K562 (cell line): ENCODE results near the gene ATP6V0A4. TPM values are rescaled to one million over a fixed set of nuclear protein-coding genes. Genes with fewer than 3 reads are reported as not detected.
"Not testable (repeated sequence)": the region's sequence is repeated elsewhere in the genome, so short reads cannot be mapped to it uniquely, and the experiment has no call there.

Experiments used
- ATAC-seq: fragments of 200-7000 bp; cut with Tn5 transposase; 3 replicates; pipeline ENCODE4 v1.9.1; 2020; ENCODE audit warnings: moderate library complexity
- BruUV-seq: library from RNA; stranded (reverse); fragments of 400-500 nt; replicated peaks from 2 replicates; lab custom pipeline; 2021; lab: Mats Ljungman, UMichigan
- CTCF ChIA-PET: fragments of 300-600 bp; formaldehyde crosslinking; extraction: SDS; loops from one replicate; lab custom pipeline; 2021; ENCODE audit warnings: low intra/inter-chr PET ratio; lab: Yijun Ruan, JAX
- POLR2A ChIA-PET: fragments of 300-600, 350-650 bp; sonication (Branson Sonifier 250); formaldehyde crosslinking; extraction: SDS; loops from one replicate; lab custom pipeline; 2021; ENCODE audit warnings: antibody characterized with exemption, inconsistent platforms; lab: Yijun Ruan, JAX
- DNase-seq, 4 experiments: peaks; one replicate each; pipeline versions ENCODE4 v3.0.0 to v3.0.0-alpha.2; 2011 to 2018; ENCODE audit warnings: low spot score in 3 of 4, mixed read lengths in 3 of 4; ENCODE audit errors: extremely low read depth in 1 of 4
- FAIRE-seq: peaks from 2 replicates; lab custom pipeline; 2011; peaks lifted over from hg19 to GRCh38; lab: Jason Lieb, UNC
- H2AFZ ChIP-seq: 2 replicates; pipeline ENCODE4 v1.6.0; 2011; ENCODE audit warnings: low read depth, low read length, control low read depth, inconsistent platforms
- H3K27ac ChIP-seq: fragments of 200-600 bp; 3 replicates; pipeline ENCODE4 v1.8.0; 2011; ENCODE audit warnings: low read depth, mild to moderate bottlenecking, control low read depth, inconsistent platforms, low read length, moderate library complexity, mixed read lengths; ENCODE audit errors: extremely low read depth
- H3K27me3 ChIP-seq, 2 experiments: fragments of 300-600 bp in 1 of 2; 2 replicates in 1 of 2; 3 replicates in 1 of 2; pipeline versions ENCODE4 v1.6.0 to v1.8.0; 2011; ENCODE audit warnings: inconsistent platforms in 2 of 2, low read length in 2 of 2, mild to moderate bottlenecking in 1 of 2, mixed read lengths in 1 of 2, moderate library complexity in 1 of 2; ENCODE audit not compliant: control insufficient read depth in 2 of 2, insufficient read depth in 2 of 2
- H3K36me3 ChIP-seq: fragments of 300-600 bp; 3 replicates; pipeline ENCODE4 v1.8.0; 2011; ENCODE audit warnings: mild to moderate bottlenecking, low read length, inconsistent platforms; ENCODE audit not compliant: control insufficient read depth, insufficient read depth
- H3K4me1 ChIP-seq, 2 experiments: fragments of 200-600 bp in 1 of 2; replicated peaks in 1 of 2; 2 replicates in 1 of 2; 3 replicates in 1 of 2; pipeline versions ENCODE4 v1.5.1 to v1.8.0; 2011; ENCODE audit warnings: inconsistent platforms in 2 of 2, low read length in 2 of 2, mild to moderate bottlenecking in 1 of 2, mixed read lengths in 1 of 2, moderate library complexity in 1 of 2; ENCODE audit not compliant: control insufficient read depth in 2 of 2, insufficient read depth in 2 of 2
- H3K4me2 ChIP-seq: 2 replicates; pipeline ENCODE4 v1.6.1; 2011; ENCODE audit warnings: low read length, control low read depth, inconsistent platforms, mixed read lengths; ENCODE audit not compliant: insufficient read depth
- H3K4me3 ChIP-seq: fragments of 200-600 bp; sonication (generic), shearing (Covaris generic); 2 replicates; pipeline ENCODE4 v1.5.1; 2016; ENCODE audit warnings: control low read depth, inconsistent platforms
- H3K79me2 ChIP-seq: fragments of 200-600 bp; 3 replicates; pipeline ENCODE4 v1.8.0; 2011; ENCODE audit warnings: low read length, inconsistent platforms; ENCODE audit not compliant: control insufficient read depth, insufficient read depth
- H3K9ac ChIP-seq, 2 experiments: 2 replicates each; pipeline versions ENCODE4 v1.6.0 to v1.6.1; 2011; ENCODE audit warnings: low read depth in 2 of 2, low read length in 2 of 2, control low read depth in 1 of 2, inconsistent platforms in 1 of 2, mild to moderate bottlenecking in 1 of 2, mixed read lengths in 1 of 2; ENCODE audit not compliant: insufficient read depth in 1 of 2
- H3K9me1 ChIP-seq: one replicate; pipeline ENCODE4 v1.6.0; 2011; ENCODE audit warnings: inconsistent platforms, mild to moderate bottlenecking, low read length, moderate library complexity; ENCODE audit not compliant: control insufficient read depth, insufficient read depth
- H3K9me3 ChIP-seq: replicated peaks from 2 replicates; pipeline ENCODE4 v1.5.1; 2011; ENCODE audit warnings: low read depth, low read length, inconsistent platforms; ENCODE audit not compliant: control insufficient read depth, insufficient read depth
- H4K20me1 ChIP-seq: replicated peaks from 2 replicates; pipeline ENCODE4 v1.6.1; 2011; ENCODE audit warnings: low read length, inconsistent platforms, mixed read lengths; ENCODE audit not compliant: control insufficient read depth, insufficient read depth
- ATF1 ChIP-seq, 2 experiments: fragments of 450-650 bp in 1 of 2; IDR thresholded peaks; 2 replicates each; pipeline ENCODE4 v1.6.1; 2016; ENCODE audit warnings: missing compliant biosample characterization in 1 of 2, missing genetic modification characterization in 1 of 2
- ATF3 ChIP-seq, 2 experiments: fragments of 450-650 bp in 1 of 2; sonication (generic) in 1 of 2; formaldehyde crosslinking in 1 of 2; IDR thresholded peaks in 1 of 2; conservative IDR thresholded peaks in 1 of 2; 2 replicates each; pipeline versions ENCODE4 v1.6.1 to v1.8.1; 2016 to 2023; ENCODE audit warnings: mild to moderate bottlenecking in 2 of 2, moderate library complexity in 2 of 2, inconsistent platforms in 1 of 2, missing genetic modification reagents in 1 of 2
- USF1 ChIP-seq: sonication (generic); formaldehyde crosslinking; IDR thresholded peaks from 2 replicates; pipeline ENCODE4 v1.9.0; 2022; ENCODE audit warnings: mild to moderate bottlenecking, missing genetic modification reagents
- ZNF263 ChIP-seq: sonication (generic); formaldehyde crosslinking; IDR thresholded peaks from 2 replicates; pipeline ENCODE4 v1.8.0; 2022; ENCODE audit warnings: mild to moderate bottlenecking, missing genetic modification reagents, borderline replicate concordance
- WGBS: fragments of 100-300 bp; shearing (Covaris generic); methylation state at CpG from one replicate; pipeline ENCODE4 v1.1.6; 2016; ENCODE audit warnings: low coverage, mixed read lengths; ENCODE audit not compliant: insufficient coverage; ENCODE audit errors: missing lambda C conversion rate; 5-methylcytosine and 5-hydroxymethylcytosine counted together
- in situ Hi-C: fragments of 300-500 bp; cut with MboI; formaldehyde crosslinking; loops from 4 replicates; pipeline ENCODE4 v1.15.0; 2018; ENCODE audit warnings: inconsistent platforms, mixed read lengths
- intact Hi-C: fragments of 100-400 bp; cut with micrococcal nuclease; formaldehyde crosslinking; loops from 2 replicates; pipeline ENCODE4 v1.14.2; 2022
- polyA plus RNA-seq, 8 experiments: library from polyadenylated mRNA; depleted of rRNA in 4 of 8; stranded (reverse) in 5 of 8; unstranded in 3 of 8; fragments of >200 nt; fragmentation: Nextera tagmentation in 2 of 8; fragmentation: Illumina TruSeq in 1 of 8; extraction: Ambion mirVana in 2 of 8; extraction: Trizol in 1 of 8; gene quantifications; 2 replicates each; pipeline versions ENCODE4 v1.2.1 to v1.2.3, GENCODE V29; 2011 to 2014; ENCODE audit warnings: inconsistent platforms in 1 of 8, missing spikeins in 1 of 8
- total RNA-seq, 7 experiments: library from RNA; depleted of rRNA in 6 of 7; stranded (reverse); fragments of >200 nt in 6 of 7; fragmentation: Illumina TruSeq in 2 of 7; extraction: Trizol in 2 of 7; gene quantifications; 2 replicates each; pipeline versions ENCODE4 v1.2.1 to v1.2.3, GENCODE V29; 2011 to 2021; ENCODE audit warnings: low replicate concordance in 1 of 7

Gene ATP6V0A4
- total and polyA plus RNA-seq, 9 of the 15 experiments (the other 6 are each of a cell fraction or from before 2014, with no cell fraction given), result 0.03 TPM; not detected in 8

- POLR2A ChIA-PET, result interaction anchor here (0.6 to 1.0 kb wide), 3 partner anchors 9 to 52 kb away, joined by 3 read pairs; no protein-coding TSS in a partner anchor
- ATAC-seq (no peak), DNase-seq (no peak), FAIRE-seq (peak; percentile 35)
- in situ Hi-C loops (loop anchor here (5.0 kb wide), 2 partner anchors 561 to 831 kb away; no protein-coding TSS in a partner anchor), intact Hi-C loops (loop anchor here (1.0 to 5.0 kb wide), 7 partner anchors 91 to 1135 kb away; partner anchors contain the start of gene CREB3L2)
- no TSS peak for BruUV-seq
- H2AFZ ChIP-seq, result no peak overlapping the region
- TF ChIP-seq ZNF263 (no peak), ATF3 (IDR thresholded peaks at IDR 0.05) (no peak), ATF3 (CRISPR knock-in tag; conservative IDR thresholded peaks at IDR 0.05) (0 out of 2 replicates have a peak, but pooled peaks have one; percentile 26)
- H3K4me3 ChIP-seq, result no peak overlapping the region
- no peak overlapping the region for H3K9ac ChIP-seq
- no peak overlapping the region for H3K27ac ChIP-seq
- 0 out of 2 replicates have a peak, but pooled peaks cover 3% of the 10 kb centered on the region for H3K9me3 ChIP-seq
- H4K20me1 ChIP-seq, result no peaks in the 10 kb centered on the region
- H3K4me2 ChIP-seq, result no peak overlapping the region
- H3K36me3 ChIP-seq, result no peaks in the 10 kb centered on the region
- peaks cover 3 to 20% of the 10 kb centered on the region in 2 experiments; a peak in 4 of 5 replicates for H3K27me3 ChIP-seq
- no peaks in the 10 kb centered on the region for H3K79me2 ChIP-seq
- no peaks in the 10 kb centered on the region for H3K4me1 ChIP-seq
- WGBS, result 6% methylated on average over 3 of the region's 3 CpGs
- H3K9me1 ChIP-seq, result no peaks in the 10 kb centered on the region
- CTCF ChIA-PET, result interaction anchor here (0.6 to 3.0 kb wide), 7 partner anchors 10 to 1132 kb away, joined by 3 to 36 read pairs (median 6); no protein-coding TSS in a partner anchor
Observed at GRCh38 chr7:138738114-138738513, 59.9 kb downstream of the ATP6V0A4 start.

- ATAC-seq (no peak), DNase-seq (no peak), FAIRE-seq (no peak)
- Histone ChIP-seq H2AFZ (no peak overlapping the region), H3K36me3 (no peaks in the 10 kb centered on the region), H3K4me1 (no peaks in the 10 kb centered on the region), H3K4me2 (no peak overlapping the region), H3K9me1 (no peaks in the 10 kb centered on the region), H3K27me3 (peaks cover 6 to 20% of the 10 kb centered on the region in 2 experiments; a peak in 4 of 5 replicates), H3K27ac (no peak overlapping the region), H3K9me3 (0 out of 2 replicates have a peak, but pooled peaks cover 3% of the 10 kb centered on the region), H4K20me1 (no peaks in the 10 kb centered on the region), H3K79me2 (no peaks in the 10 kb centered on the region), H3K4me3 (no peak overlapping the region), H3K9ac (no peak overlapping the region)
- in situ Hi-C loops (loop anchor here (5.0 kb wide), 2 partner anchors 558 to 828 kb away; no protein-coding TSS in a partner anchor), intact Hi-C loops (loop anchor here (5.0 kb wide), 2 partner anchors 88 to 733 kb away; partner anchors contain the start of gene CREB3L2)
- under 1% methylated on average over 6 of the region's 6 CpGs for WGBS
- ChIA-PET CTCF (no interaction called here), POLR2A (no interaction called here)
- no TSS peak for BruUV-seq
- TF ChIP-seq ATF1 (CRISPR knock-in tag; IDR thresholded peaks at IDR 0.05) (no peak), ATF1 (tag; IDR thresholded peaks at IDR 0.05) (no peak), USF1 (CRISPR knock-in tag) (0 out of 2 replicates have a peak, but pooled peaks have one; percentile 25)
Observed at GRCh38 chr7:138735399-138735798, 62.6 kb downstream of the ATP6V0A4 start.

GRCh38 chr7:138731733-138732132 lies 66.3 kb downstream of the ATP6V0A4 start:
- H3K9me1 ChIP-seq, intact Hi-C loops, H3K9ac ChIP-seq, H3K9me3 ChIP-seq, H3K36me3 ChIP-seq, H2AFZ ChIP-seq, ATAC-seq, DNase-seq, FAIRE-seq, H3K4me3 ChIP-seq, H3K4me1 ChIP-seq, H4K20me1 ChIP-seq, CTCF ChIA-PET, BruUV-seq, in situ Hi-C loops, H3K27ac ChIP-seq, H3K4me2 ChIP-seq, H3K79me2 ChIP-seq: not testable (repeated sequence)
- WGBS, result 2% methylated on average over 5 of the region's 5 CpGs
- POLR2A ChIA-PET, result interaction anchor here (0.7 kb wide), 2 partner anchors 16 to 846 kb away, joined by 3 to 4 read pairs; no protein-coding TSS in a partner anchor
- peaks cover 29 to 41% of the 10 kb centered on the region in 2 experiments for H3K27me3 ChIP-seq
